Left lobe of liver (tissue), 2 donors: Measurements from ENCODE around the gene P2RY13. TPM values are rescaled to one million over a fixed set of nuclear protein-coding genes. Genes with fewer than 3 reads are reported as not detected.

ENCODE experiments used
- ATAC-seq: fragments of 200-7000 bp; cut with Tn5 transposase; one replicate; pipeline ENCODE4 v1.9.1; 2020; ENCODE audit warnings: mild to moderate bottlenecking, moderate library complexity
- DNase-seq: peaks from one replicate; pipeline ENCODE4 v3.0.0-alpha.2; 2020; ENCODE audit warnings: low spot score
- total RNA-seq: library from RNA; stranded (reverse); gene quantifications from one replicate; pipeline ENCODE4 v1.2.1, GENCODE V29; 2021
- donor health status: DM: no; HTN: no; CAD: no; lungs with moderate emphysema.
- donor health status: DM: no; HTN: yes; CAD: no.

The P2RY13 gene
- total RNA-seq, result 1.3 TPM

DNA sequence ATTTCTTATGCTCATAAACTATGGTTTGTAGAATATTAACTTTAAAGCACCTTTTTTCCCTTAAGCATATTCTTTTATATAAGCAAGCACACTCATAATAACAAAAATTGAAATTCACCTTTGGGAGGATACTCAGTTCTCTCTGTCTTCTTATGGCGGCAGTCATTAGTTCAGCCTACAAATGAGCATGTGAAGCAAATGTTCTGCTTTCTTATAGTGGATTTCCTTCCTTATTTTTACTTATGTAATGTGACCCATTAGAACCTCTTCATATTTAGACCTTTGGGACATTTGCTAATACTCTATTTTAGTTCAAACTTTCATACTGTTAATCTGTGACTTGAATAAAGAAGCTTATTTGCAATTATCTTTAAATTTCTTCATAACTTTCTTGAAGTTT lies at the start of gene P2RY13:
P2RY13 (minus strand) TSS at position 187 of the 400 bp plus-strand sequence; CDS start at position 166, 21 bp downstream.
- DNase-seq (no peak), ATAC-seq (no peak)

DNA sequence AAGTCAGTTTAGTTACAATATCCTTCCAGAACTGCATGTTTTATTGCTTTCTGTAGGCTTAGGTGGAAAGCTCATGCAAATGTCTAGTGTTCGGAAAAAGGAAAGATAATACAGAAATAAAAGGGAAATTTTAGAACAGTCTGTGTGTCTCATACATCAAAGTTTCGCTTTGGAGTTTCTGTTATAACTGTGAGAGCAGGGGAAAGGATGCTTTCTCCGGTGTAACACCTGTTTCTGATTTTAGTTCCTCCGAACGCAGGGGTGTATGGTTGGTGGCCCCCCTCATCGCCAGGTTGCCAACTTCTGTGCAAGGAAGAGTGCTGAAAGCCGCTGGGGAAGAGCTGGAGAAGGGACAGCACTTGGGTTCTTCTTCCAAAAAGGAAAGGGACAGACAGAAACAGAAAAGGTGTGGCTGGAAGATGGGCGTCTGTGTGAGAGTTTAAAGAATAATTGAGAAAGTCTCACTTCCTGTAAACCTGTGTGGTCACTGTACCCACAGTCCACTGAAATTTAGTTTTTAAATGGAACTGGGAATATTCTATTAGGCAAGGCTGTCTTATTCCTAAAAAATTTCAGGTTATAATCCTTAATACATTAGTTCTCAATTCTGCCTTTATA lies 48.5 kb upstream of the P2RY13 start:
- ATAC-seq (no peak), DNase-seq (no peak)

DNA sequence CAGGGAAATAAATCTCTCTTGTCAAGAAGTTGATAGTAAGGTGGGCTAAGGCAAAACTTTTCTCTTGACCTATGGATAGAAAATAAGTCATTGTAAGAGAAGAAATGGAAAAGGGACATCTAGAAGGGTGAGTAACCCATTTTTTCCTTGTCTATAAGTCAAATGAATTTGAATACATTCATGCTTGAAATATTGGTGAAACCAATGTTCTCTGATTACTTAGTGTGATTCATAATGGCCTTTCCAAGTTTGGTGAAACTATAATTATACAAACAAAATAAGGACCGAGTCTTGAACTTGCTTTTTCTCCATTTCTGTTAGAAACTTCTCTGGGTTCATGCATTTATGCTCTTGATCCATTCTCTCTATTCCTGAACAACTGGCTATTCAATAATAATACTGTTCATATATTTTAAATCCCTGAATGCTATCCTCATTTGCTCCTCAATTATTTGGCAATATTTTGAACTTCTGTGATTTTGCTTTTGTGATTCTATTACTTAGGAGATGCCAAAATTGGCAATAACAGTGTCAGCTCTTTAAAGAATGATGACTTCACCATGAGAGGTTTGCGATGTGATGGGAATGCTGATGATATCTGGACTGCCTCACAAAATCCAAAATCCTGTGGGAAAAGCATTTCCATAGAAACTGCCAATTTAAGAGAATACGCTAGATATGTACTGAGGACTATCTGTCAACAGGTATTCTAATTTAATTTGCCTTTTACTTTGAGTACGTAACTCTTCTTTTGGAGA lies 42.9 kb upstream of the P2RY13 start:
- ATAC-seq (no peak), DNase-seq (no peak)

DNA sequence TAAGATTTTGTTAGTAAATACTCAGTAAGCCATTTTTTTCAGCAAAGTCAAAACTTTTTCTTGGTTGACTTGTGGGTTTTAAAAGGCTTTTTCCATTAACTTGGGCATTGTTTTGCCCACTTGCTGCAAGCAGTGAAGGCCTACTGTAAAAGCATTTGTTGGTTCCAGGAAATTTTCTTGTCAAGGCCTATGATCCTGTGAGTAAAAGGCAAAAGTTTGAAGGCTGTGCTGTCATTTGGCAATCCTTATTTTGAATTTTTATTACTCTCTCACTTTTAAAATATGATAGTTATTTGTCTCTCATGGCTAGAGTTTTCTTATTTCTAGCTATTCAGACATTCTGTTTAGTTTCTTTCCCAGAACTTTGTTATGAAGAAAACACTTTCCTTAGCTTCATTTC lies 42.2 kb upstream of the P2RY13 start:
- no peak for DNase-seq
- no peak for ATAC-seq

DNA sequence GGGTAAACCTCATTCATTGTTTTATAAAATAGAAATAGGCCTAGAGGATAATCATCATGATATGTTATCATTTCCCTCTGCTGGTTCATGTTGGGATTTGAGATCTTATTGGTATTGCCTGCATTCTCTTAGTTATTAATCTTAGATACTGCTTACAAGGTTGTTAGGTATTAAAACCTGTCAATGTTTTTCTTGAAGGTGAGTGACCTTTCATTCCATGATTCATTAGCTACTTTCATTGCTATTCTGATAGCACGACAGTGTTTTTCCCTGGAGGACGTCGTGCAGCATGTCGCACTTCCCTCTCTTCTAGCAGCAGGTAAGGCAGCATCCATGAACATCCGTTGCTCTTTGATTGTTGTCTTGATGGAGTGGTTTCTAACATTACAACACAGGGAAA lies 38.1 kb upstream of the P2RY13 start:
- DNase-seq, result no peak
- ATAC-seq, result no peak

DNA sequence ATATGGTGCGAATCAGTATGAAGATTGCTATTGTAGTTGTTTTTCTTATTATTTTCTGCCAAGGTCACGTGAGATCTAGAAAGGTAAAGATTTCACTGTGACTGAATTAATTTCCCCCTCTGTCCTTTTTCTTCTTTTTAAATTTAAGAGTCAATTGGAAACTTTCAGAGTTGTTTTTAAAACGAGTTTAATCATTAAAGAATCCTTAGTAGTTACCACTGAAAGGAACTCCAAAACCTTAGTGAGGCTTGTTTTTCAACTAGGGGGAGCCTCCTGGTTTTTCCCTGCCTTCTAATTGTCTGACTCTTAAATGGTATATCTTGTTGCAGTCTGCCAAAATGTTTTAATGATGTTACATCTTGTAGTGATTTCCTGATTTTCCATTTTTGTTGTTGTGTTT lies 37.6 kb upstream of the P2RY13 start:
- DNase-seq, result no peak
- no peak for ATAC-seq

DNA sequence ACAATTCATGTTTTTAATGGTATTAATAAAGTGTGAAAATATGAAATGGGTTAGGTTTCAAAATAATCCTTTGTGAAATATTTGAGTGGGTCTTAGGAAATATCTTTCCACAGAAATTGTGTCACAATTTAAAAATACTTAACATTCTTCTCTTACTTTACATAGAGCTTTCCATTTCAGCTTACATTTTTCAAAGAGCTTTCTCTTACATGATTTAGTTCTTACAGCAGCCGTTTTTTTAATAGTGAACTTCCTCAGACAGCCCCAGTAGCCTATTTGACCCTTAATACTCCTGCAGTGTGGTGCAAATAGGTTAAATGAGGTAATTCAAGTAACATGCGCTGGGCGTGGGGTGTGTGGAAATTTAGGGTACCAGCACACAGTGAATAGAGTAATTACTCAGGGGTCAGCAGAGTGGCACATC lies 33.4 kb upstream of the P2RY13 start:
- peak; percentile 18 for ATAC-seq
- no peak for DNase-seq

DNA sequence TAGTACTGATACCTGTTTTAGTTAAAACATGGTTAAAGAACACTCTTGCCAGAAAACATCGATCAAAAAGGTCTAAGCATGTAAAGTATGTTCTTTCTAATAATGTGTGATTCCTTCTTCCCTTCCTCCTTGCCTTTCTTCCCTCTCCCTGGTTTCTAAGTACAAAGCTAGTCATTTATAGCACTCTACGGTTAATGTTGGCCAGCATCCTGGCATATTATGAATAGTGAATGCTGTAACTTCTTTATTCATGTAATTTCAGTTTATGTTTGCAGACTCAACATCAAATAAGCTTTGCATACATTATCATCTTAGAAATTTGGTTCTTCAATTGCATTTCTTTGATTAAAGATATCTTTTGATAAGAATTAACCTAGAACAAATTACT lies 28.1 kb upstream of the P2RY13 start:
- no peak for ATAC-seq
- no peak for DNase-seq

DNA sequence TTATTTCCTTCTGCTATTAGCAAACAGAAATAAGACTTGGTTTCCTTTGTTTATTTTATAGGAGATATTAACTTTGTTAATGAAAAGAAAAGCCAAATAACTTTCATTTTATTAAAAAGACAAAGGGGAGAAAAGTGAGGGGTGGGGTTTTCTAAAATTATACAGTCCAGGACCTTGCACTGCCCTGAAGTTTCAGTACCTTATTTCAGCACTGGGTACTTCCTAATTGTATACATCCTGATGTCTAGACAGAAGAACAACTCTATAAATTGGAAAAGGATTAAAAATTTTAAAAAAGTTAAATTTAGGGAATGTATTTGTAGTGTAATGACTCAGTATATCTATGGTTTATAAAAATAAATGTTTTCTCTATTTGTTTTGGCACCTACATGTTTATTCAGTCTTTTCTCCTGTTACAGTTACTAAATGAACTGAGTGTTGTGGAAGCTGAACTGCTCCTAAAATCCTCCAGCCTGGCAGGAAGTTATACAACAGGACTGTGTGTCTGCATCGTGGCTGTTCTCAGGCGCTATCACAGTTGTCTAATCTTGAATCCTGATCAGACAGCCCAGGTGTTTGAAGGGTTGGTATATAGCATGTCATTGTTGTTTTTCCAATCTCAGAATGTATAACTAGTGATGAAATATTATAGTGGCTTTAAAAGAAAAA lies 27.6 kb upstream of the P2RY13 start:
- no peak for DNase-seq
- no peak for ATAC-seq

DNA sequence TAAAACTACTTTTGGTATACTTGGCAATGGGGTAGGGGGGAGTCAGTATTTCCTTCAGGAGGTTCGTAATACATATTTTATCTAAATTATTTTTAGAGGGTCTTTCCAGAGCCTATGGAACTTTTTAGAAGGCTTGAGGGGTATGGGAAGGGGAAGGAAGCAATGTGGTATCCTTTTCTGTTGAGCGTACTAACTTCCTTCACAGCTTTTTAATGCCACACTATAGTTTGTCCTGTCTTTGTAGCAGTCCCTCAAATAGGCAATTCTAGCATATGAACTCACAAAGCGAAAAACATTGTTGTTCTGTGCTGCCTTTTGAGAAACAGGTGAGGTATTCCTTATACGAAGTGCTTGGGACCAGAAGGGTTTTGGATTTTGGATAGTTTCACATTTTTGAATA lies 22.3 kb upstream of the P2RY13 start:
- ATAC-seq, result no peak
- no peak for DNase-seq

DNA sequence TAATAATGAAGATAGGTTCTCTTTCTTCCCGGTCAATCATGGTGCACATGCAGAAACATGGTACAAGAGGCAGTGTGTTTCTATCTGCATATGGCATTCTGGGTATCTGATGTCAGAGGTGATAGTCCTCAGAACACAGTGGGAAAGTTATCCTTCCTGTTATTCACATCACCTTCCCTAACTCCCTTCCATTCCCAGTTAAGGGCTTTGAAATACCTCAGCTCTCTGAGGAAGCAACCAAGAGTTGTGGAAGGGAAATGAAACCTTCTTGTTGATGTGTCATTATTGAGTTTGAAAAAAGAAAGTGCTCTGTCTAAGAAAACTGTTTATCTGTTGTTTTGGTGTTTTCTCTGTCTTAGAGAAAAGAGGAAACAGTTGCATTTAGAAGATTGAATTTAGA lies 21.9 kb upstream of the P2RY13 start:
- ATAC-seq, result no peak
- no peak for DNase-seq

DNA sequence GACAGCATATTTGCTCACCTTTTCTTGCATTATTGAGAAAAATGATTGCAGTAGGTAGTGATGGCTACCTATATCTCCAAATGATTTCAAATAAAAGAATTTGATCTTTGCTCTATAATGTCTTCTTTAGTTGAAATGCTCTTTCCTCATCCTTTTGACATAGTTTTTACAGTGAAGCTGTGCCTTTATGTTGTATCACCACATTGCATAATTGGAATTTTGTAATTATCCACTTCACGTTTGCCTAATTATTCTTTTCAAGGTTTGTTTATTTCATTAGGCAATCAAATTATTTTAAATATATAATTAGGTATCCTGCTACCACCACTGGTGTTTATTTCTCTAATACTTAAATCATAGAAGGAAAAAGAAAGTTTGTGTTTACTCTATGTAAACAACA lies 21.3 kb upstream of the P2RY13 start:
- ATAC-seq, result no peak
- DNase-seq, result no peak

DNA sequence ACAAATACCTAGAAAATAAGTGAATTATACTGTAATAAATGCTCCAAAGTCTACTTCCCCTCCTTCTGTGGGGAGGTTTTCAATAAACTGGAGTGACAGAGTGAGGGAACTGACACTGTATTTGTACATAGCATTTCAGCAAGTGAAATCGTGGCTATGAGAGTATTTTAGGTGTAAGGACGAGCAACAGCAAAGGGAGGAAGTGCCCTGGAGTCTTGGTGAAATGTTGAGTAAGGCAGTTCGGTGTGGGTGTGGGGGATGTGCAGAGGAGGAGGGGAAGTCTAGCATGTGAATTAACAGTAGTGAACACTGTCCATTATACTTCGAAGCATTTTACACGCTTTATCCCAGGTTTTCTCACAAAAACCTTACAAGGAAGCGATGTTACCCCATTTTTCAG lies 18.1 kb upstream of the P2RY13 start:
- DNase-seq, result no peak
- peak; percentile 40 for ATAC-seq

DNA sequence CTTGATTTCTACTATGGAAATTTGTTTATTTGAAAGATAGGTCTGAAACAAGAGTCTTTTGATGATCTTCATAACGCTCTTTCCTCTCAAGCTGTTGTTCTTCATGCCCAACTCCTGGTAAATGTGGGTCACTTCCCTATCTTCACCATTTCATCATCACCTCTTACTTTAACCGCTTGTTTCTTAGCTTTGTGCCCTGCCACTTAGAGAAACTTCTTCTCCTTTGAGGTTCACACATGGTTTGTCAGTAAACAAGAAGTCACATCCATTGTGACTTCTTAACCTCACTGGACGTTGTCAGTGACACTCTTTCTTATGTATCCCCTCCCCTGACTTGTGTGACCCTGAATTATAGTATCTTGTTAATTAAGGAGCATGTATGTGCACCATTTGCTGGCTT lies 16.9 kb upstream of the P2RY13 start:
- DNase-seq, result no peak
- ATAC-seq, result no peak

DNA sequence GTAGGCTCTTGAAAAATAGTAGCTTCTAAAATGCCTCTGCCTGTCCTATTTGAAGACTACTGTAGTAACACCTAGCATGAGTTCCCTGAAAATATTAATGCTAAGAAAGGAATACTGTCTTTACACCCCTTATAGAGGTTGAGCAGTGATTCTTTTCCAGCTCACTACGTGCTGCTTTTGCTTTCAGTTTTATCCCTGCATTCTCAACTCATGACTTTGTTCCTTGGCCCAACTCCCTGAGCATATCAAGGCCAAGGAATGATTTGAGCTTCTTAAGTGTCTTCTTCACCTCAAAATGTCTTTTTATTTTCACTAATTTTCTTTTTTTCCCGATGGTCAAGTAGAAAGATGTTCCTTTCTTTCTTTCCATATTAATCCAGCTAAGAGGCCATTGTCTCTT lies 16.5 kb upstream of the P2RY13 start:
- ATAC-seq, result peak; percentile 26
- no peak for DNase-seq

DNA sequence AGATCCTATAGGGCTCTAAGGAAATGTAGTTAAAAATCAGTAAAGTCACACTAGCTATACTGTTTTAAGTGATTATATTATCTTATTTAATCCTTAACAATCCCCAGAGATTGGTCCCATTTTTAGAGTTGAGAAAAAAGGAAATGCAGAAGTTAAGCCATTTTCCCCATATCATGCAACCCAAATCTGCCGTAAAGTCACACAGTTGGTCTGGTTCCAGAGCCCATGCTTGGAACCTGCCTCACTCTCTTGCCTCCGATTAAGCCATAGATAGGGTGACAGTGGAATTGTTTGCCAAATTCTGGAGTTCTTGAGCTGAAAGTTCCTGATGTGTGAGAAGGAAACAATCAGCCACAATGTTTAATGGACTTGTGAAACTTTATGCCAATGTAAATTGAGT lies 2.3 kb upstream of the P2RY13 start:
- no peak for ATAC-seq
- no peak for DNase-seq

DNA sequence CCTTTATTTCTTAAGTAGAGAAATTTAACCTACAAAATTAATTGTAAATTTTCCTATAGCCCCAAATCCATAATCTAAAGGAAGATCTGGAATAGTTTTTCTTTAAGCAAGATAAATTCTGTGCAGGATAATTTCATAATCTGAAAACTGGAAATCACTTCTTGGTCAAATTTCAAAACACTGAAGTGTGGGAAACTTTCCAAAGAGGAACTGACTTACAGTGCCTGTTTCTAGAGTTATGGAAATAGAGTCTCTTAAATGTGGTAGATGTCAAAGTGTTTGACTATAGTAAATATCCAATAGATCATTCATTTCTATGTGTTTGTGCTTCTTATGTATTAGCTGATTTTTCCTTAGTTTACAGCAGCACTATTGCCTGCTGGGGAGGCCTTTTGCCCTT lies 1.6 kb upstream of the P2RY13 start:
- ATAC-seq (no peak), DNase-seq (no peak)

DNA sequence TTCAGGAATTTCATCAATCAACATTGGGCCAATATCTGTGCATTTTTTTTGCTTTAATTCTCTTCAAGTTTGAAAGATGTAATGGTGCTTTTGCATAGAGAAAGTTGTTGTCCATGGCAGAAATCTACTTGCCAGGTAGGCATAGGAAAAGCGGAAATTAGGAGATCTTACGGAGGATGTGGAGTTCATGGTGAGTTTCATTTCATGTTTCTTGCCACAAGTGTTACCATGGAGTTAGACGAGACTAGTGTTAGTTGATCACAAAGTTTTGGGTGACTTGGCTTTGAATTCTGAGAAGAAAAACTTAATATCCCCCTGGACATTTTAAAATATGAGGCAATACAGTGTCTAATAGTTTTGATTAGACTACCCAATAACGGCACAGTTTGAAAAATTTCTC lies 1.0 kb upstream of the P2RY13 start:
- no peak for ATAC-seq
- no peak for DNase-seq

DNA sequence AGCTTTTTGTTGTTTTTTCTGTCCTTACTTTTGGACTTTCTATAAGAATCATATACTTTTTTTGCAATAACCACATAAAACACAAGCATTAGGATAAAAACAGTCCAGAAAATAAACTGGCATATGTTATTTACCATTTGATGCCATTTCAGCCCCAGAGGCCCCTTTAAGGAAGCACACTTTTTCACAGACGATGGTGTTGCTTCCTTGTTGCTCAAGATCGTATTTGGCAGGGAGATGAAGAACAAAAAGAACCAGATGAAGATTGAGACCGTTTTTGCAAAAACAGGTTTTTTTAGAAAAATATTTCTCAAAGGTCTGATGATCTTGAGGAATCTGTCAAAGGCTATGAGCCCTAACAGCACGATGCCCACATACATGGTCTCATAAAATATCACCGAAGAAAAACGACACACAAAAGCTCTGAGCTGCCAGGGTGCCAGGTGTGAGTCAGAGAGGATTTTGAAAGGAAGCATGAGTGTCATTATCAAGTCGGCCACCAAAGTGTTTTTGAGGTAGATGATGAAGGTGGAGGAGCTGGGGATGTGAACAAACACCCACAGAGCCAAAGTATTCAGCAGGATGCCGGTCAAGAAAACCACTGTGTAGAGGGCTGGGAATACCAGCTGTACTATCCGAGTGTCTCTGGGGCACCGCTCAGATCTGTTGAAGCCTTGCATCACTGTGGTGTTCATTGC lies 902 bp downstream of the P2RY13 start:
- DNase-seq (no peak), ATAC-seq (no peak)

DNA sequence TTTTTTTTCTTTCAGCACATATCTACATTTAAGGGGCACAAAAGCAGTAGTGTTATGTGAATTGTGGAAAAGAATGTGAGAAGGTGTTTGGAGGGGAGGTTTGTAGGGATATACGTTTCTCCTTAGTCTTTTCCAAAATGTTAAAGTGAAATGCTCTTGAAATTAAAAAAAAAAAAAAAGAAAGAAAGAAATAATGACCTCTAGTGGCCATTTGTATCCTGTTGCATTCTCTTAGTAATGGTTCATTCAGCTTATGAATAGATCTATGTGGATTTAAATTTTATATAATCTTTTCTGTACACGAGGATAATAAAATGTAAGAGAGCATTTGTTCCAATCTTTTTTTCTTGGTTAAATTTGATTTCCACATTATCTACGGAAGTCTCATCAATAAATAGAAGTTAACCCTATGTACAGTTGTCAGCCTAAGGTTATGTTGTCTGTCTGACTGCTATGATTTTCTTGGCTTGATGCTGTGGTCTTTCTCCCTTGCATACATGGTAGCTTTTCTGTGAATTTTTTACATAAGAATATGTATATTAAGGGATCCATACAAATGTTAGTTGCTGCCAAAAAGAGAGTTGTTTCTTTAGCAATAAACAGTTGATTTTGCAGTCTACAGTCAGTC lies 1.7 kb downstream of the P2RY13 start:
- DNase-seq (no peak), ATAC-seq (peak; percentile 61)

DNA sequence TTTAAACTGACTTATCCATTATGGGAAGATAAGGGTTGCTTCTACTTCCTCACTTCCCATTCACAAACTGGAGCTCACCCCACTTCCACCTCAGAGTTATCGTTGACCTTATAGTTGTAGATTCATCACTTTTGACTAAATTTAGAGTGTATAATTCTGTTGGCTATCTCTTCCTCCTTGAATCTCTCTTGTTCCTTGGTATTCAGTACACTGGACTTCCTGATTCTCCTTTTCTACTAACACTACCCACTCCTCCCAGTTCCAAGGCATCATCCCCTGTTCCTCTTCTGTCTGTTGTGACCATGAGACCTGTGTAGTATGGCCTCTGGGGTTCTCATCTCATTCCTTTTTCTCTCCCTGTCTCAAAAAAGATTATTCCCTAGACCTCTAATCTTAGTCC lies 6.8 kb downstream of the P2RY13 start:
- no peak for DNase-seq
- ATAC-seq, result peak; percentile 14
